GM20000 (cell line): ENCODE results near the gene MTCP1.

Experiments
- DNase-seq: peaks from one replicate; pipeline ENCODE4 v3.0.0; 2012; ENCODE audit warnings: low spot score
- TF ChIP-seq, protein P1 (sequence below): IDR thresholded peaks from 2 replicates; pipeline ENCODE4 v1.5.1; 2012; ENCODE audit warnings: mild to moderate bottlenecking, control low read depth; ENCODE audit errors: extremely low read depth, missing control alignments

The MTCP1 gene

GRCh38 chrX:155086961-155087735, 16.2 kb upstream of the MTCP1 start:
- TF ChIP-seq, protein P1, sequence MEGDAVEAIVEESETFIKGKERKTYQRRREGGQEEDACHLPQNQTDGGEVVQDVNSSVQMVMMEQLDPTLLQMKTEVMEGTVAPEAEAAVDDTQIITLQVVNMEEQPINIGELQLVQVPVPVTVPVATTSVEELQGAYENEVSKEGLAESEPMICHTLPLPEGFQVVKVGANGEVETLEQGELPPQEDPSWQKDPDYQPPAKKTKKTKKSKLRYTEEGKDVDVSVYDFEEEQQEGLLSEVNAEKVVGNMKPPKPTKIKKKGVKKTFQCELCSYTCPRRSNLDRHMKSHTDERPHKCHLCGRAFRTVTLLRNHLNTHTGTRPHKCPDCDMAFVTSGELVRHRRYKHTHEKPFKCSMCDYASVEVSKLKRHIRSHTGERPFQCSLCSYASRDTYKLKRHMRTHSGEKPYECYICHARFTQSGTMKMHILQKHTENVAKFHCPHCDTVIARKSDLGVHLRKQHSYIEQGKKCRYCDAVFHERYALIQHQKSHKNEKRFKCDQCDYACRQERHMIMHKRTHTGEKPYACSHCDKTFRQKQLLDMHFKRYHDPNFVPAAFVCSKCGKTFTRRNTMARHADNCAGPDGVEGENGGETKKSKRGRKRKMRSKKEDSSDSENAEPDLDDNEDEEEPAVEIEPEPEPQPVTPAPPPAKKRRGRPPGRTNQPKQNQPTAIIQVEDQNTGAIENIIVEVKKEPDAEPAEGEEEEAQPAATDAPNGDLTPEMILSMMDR: no peak
- DNase-seq: no peak

GRCh38 chrX:155086202-155086840, 15.4 kb upstream of the MTCP1 start:
- TF ChIP-seq, protein P1: peak; percentile 18
- no peak for DNase-seq

- TF ChIP-seq, protein P1: no peak
- no peak for DNase-seq
Measured at GRCh38 chrX:155071694-155072280, 851 bp upstream of the MTCP1 start.

GRCh38 chrX:155070663-155070974, 317 bp downstream of the MTCP1 start:
- DNase-seq: no peak
- TF ChIP-seq, protein P1: no peak

DNA sequence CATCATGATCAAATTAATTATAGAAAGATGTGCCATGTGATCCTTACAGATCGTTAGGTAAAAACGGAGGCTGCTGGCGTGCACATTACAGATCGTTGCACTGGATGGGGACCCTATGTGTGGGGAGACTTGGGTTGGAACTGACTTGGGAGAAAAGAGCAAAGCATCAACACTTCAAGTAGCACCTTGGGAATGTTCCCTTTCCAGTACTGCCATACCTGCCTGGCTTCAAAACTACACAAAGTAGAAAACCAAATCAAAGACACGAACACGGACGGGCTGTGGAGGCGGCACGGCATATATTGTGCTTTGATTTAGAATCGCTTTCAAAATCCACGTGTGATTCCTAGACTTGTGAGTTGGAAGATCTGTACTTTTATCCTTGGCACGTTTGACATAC, 898 bp downstream of the MTCP1 start:
- TF ChIP-seq, protein P1: no peak
- DNase-seq: no peak

GRCh38 chrX:155069414-155069813, 1.5 kb downstream of the MTCP1 start:
- TF ChIP-seq, protein P1: no peak
- no peak for DNase-seq

DNA sequence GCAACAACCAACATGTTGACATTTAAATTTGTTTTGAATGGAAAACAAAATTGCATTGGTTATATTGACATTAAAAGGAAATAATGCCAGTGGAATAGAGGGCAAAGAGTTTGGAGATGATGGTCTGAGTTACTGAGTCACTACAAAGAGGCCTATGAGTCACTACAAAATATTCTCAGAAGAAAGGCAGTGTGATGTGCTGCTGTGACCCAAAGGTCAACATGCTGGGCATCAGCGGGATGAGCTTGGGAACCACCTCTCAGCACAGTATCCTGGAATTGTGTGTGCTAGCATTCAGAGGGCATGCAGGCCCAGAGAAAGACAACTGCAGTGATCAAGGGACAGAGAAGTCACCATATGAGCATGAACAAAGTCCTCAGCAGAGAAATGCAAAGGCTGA, 2.8 kb downstream of the MTCP1 start:
- no peak for DNase-seq
- TF ChIP-seq, protein P1: no peak
